ENCODE results near the gene SLX4IP. TPM values are rescaled to one million over a fixed set of nuclear protein-coding genes. Genes with fewer than 3 reads are reported as not detected.

Gene SLX4IP
- total and polyA plus RNA-seq, 5 experiments from 2014 or later, result 1.5 to 6.3 (median 2.5) TPM

DNA sequence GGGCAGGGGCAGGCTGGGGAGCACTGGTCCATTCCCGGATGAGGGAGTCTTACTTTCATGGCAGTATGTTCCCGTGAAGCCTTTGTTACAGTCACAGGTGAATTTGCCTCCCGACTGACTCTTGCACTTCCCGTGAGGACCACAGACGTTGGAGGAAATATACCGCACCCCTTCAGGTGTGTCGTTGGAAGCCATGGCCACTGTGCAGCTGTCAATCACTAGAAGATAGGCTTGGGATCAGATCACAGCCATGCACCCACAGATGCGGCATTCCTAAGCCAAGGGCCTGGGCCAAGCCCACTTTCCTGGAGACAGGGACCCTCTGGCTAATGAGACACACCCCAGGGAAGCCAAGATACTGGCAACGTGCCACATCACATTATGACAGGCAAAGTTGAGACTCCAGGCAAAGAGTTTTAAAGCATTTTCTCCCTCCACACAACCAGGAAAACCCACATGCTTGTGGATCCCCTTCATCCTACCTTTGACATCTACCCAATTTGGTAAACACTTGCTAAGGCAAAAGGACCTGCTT is 211.8 kb downstream of the SLX4IP start:
- H3K4me1 Mint-ChIP-seq, result peaks cover 0 to 2% (median 0%) of the 10 kb centered on the region in 4 donors
- no peaks in the 10 kb centered on the region for H3K36me3 Mint-ChIP-seq
- no peaks in the 10 kb centered on the region for H3K9me3 Mint-ChIP-seq

DNA sequence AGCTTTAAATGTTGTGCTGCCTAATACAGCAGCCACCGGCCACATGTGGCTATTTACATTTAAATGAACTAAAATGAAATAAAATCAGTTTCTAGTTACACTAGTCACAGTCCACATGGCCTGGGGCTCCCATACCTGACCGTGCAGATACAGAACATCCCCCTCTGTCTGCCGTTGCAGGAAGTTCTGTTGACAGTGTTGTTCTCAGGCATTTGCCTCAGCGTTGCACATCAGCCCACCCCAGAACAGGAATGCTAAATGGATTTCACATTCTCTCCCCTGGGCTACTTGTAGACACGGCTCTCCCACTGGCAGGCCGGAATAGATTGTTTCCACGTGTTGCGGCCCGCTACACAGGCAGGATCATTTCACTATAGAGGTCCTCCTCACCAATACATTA is 212.4 kb downstream of the SLX4IP start:
- no peak for ATAC-seq
- Mint-ChIP-seq H3K4me3 (no peak overlapping the region), H3K27ac (no peak overlapping the region), H3K9me3 (no peaks in the 10 kb centered on the region), H3K36me3 (no peaks in the 10 kb centered on the region), H3K27me3 (peaks cover 2 to 29% (median 4%) of the 10 kb centered on the region in 5 donors), H3K4me1 (peaks cover 0 to 2% (median 0%) of the 10 kb centered on the region in 4 donors)
- DNase-seq, result no peak
- POLR2A ChIA-PET, result no interaction called here

More for the DNA sequence above, 211.8 kb downstream of the SLX4IP start:
- H3K27ac Mint-ChIP-seq, result no peak overlapping the region
- no peak for ATAC-seq
- POLR2A ChIA-PET, result no interaction called here
- DNase-seq, result no peak
- H3K27me3 Mint-ChIP-seq, result peaks cover 2 to 29% (median 4%) of the 10 kb centered on the region in 5 donors
- H3K4me3 Mint-ChIP-seq, result no peak overlapping the region

DNA sequence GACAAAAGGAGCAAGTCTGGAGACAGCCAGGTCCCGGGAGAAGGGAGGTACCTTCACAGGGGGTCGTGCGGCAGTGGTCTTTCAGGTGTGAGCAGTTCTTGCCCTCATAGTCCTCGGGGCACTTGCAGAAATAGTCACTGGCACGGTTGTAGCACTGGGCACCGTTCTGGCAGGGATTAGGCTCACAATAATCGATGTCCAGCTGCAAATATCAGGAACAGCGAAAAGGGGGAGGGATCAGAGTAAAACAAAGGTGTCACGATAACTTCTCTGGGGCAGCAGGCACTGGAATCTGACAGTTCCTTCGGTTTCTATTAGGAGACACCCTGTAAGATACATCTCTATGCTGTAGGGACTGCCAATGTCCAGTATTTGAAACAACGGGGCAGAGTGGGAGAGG is 212.8 kb downstream of the SLX4IP start:
- Mint-ChIP-seq H3K27me3 (peaks cover 2 to 29% (median 4%) of the 10 kb centered on the region in 5 donors), H3K4me3 (no peak overlapping the region), H3K36me3 (no peaks in the 10 kb centered on the region), H3K4me1 (peaks cover 0 to 2% (median 0%) of the 10 kb centered on the region in 4 donors), H3K9me3 (no peaks in the 10 kb centered on the region), H3K27ac (no peak overlapping the region)
- ATAC-seq (no peak), DNase-seq (no peak)
- POLR2A ChIA-PET, result no interaction called here

DNA sequence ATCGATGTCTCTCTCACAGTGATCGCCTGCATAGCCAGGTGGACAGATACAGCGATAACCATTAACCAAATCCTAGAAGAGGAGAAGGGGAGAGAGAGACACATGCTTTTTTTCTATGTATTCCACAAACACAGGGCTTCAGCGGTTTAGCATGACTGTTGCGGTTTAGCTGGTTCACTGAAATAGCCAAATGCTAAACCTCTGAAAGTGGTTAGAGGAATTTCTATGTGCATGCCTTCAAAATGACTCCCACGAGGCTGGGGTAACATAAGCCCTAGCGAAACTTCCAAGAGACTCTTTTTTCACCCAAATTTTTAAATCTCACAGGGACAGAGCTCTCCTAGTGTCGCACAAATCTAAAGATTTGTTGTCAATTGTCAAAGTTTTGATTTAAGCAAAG is 213.5 kb downstream of the SLX4IP start:
- Mint-ChIP-seq H3K4me1 (no peaks in the 10 kb centered on the region), H3K4me3 (no peak overlapping the region), H3K9me3 (no peaks in the 10 kb centered on the region), H3K36me3 (no peaks in the 10 kb centered on the region), H3K27ac (no peak overlapping the region), H3K27me3 (peaks cover 2 to 29% (median 4%) of the 10 kb centered on the region in 5 donors)
- no peak for DNase-seq
- POLR2A ChIA-PET, result no interaction called here
- no peak for ATAC-seq

DNA sequence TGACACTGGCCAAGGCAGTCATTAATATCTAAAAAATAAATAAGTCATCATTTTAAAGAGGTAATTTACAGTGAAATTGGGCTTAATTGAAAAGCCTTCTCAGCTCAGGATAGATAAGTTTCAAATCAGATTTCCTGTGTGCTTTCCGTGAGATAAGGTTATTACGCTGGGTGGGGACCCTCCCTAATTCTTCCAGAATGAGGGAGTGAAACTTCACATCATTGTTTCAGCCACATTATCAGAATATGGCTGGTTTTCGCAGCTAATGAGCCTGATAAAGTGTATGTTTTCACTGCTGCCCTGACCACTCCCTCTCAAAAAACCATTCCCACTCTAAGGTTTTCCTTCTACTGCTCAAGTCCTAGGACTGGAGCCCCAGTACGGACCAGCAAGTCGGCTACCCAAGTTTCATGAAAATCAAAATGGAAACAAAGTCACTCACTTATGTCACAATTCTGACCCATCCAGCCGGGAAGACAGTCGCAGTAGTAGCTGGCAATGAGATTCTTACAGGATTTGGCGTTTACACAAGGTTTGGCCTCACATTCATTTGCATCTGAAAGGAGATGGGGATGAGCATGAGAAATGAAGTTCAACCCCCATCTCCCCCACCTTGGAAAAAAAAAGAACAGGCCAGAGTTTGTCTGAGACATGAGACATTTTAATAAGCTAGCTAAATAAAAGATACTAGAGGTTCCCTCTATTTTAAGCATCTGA is 214.1 kb downstream of the SLX4IP start:
- DNase-seq, result no peak
- H3K27me3 Mint-ChIP-seq, result peaks cover 4 to 31% (median 7%) of the 10 kb centered on the region in 5 donors
- H3K9me3 Mint-ChIP-seq, result no peaks in the 10 kb centered on the region
- H3K27ac Mint-ChIP-seq, result no peak overlapping the region
- no peak for ATAC-seq
- POLR2A ChIA-PET, result no interaction called here
- no peaks in the 10 kb centered on the region for H3K36me3 Mint-ChIP-seq
- no peaks in the 10 kb centered on the region for H3K4me1 Mint-ChIP-seq
- H3K4me3 Mint-ChIP-seq, result no peak overlapping the region

DNA sequence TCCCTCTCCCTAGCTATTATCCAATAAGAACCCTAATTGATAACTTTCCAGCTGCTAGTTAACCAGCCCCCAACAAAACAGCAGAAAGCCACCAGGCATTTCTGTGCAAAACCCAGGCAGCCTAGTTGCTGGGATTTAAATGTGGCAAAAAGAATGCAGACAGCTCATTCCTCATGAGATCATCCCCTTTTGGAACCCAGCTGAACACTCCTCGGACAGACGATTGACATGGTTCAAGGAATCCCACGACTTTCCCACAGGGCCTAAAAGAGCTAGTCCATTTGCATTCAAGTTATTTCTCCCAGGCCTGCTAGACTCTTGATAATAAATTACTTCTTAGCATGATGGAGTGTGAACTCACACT is 214.7 kb downstream of the SLX4IP start:
- no peaks in the 10 kb centered on the region for H3K9me3 Mint-ChIP-seq
- no peaks in the 10 kb centered on the region for H3K4me1 Mint-ChIP-seq
- no peak for ATAC-seq
- no peak overlapping the region for H3K4me3 Mint-ChIP-seq
- H3K36me3 Mint-ChIP-seq, result no peaks in the 10 kb centered on the region
- no peak for DNase-seq
- peaks cover 6 to 37% (median 11%) of the 10 kb centered on the region in 5 donors for H3K27me3 Mint-ChIP-seq
- H3K27ac Mint-ChIP-seq, result no peak overlapping the region
- POLR2A ChIA-PET, result no interaction called here

DNA sequence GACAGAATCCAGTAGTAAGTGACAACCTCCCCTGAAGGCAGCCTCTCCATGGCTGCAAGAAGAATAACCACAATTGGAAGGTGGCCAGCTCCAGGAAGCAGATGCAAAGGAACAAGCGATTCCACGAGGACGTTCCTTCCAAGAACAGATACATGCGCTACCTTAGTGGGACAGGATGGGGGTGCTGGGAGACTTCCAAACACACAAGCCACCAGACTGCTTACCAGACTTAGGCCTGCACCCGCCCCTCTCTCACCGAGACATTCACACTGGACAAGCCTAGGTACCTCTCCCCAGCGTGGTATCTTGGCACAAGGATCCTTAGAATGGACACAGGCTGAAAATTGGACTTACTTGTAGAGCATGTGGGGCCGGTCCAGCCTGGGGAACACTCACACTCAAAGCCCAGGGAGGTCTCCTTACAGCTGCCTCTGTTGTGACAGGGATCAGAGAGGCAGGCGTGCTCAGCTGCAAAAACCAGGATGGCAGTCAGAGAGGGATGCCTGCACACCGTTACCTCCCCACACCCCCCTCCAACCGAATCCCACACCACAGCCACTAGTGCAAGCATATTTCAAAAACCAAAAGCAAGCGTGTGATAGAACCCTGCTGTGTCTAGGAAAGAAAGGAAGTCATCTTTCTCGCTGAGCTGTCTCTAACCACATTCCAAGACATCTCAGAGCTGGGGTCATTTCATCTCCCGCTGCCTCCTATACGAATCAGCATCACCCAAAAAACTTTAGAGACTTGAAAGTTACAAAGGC is 216.3 kb downstream of the SLX4IP start:
- DNase-seq (no peak), ATAC-seq (no peak)
- Mint-ChIP-seq H3K9me3 (no peaks in the 10 kb centered on the region), H3K27ac (no peak overlapping the region), H3K36me3 (no peaks in the 10 kb centered on the region), H3K4me1 (no peaks in the 10 kb centered on the region), H3K27me3 (peaks cover 6 to 52% (median 20%) of the 10 kb centered on the region in 5 donors), H3K4me3 (no peak overlapping the region)
- POLR2A ChIA-PET, result no interaction called here

DNA sequence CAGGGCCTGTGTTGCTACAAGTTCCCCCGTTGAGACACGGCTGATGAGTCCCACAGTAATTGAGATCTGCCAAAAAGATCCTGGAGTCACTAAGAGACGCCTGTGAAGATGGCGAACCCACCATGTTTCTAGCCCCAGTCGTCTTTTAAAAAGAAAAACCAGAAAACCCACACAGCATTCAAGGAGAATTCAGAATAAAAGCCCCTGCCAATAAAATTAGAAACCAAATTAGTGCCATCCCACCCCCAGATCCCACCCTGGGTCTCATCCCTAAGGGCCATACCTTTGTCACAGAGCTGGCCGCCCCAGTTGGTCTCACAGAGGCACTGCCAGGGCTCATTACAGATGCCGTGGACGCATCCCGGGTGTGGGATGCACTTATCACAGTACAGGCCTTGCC is 217.1 kb downstream of the SLX4IP start:
- no peak for ATAC-seq
- Mint-ChIP-seq H3K36me3 (no peaks in the 10 kb centered on the region), H3K27me3 (peaks cover 6 to 52% (median 20%) of the 10 kb centered on the region in 5 donors), H3K4me1 (no peaks in the 10 kb centered on the region), H3K4me3 (no peak overlapping the region), H3K27ac (no peak overlapping the region), H3K9me3 (no peaks in the 10 kb centered on the region)
- POLR2A ChIA-PET, result no interaction called here
- DNase-seq, result no peak

DNA sequence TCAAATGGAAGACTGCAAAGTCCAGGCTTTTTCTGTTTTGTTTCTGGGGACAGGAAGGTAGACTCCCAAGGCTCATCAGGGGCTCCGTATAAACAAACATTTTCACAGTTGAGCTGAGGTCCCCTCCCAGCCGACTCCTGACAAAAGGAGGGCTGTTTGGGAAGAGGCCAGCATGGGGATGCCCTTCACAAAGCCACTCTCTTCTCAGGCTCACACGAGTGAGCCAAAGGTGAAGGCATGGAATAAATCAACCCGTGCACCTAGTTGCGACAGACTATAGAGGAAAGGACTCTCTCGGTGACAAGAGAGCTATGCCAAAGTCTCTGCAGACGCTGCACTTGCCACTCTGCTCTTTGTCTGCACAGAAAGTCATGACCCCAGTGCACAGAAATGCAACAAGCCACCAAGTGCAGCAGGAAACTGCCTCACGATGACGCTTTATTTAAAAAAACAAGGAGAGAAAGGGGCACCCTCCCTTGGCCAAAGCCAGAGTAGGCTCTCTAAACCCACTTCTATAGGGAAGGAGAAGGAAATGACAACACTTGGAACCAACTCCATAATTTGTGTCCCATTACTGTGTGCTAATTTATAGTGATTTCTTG is 217.7 kb downstream of the SLX4IP start:
- H3K27me3 Mint-ChIP-seq, result peaks cover 8 to 53% (median 18%) of the 10 kb centered on the region in 5 donors
- H3K27ac Mint-ChIP-seq, result peak overlapping the region in 1 of 10 donors; percentile 49
- no peak for DNase-seq
- POLR2A ChIA-PET, result no interaction called here
- no peak overlapping the region for H3K4me3 Mint-ChIP-seq
- ATAC-seq, result no peak
- H3K9me3 Mint-ChIP-seq, result no peaks in the 10 kb centered on the region
- H3K4me1 Mint-ChIP-seq, result no peaks in the 10 kb centered on the region
- H3K36me3 Mint-ChIP-seq, result no peaks in the 10 kb centered on the region

DNA sequence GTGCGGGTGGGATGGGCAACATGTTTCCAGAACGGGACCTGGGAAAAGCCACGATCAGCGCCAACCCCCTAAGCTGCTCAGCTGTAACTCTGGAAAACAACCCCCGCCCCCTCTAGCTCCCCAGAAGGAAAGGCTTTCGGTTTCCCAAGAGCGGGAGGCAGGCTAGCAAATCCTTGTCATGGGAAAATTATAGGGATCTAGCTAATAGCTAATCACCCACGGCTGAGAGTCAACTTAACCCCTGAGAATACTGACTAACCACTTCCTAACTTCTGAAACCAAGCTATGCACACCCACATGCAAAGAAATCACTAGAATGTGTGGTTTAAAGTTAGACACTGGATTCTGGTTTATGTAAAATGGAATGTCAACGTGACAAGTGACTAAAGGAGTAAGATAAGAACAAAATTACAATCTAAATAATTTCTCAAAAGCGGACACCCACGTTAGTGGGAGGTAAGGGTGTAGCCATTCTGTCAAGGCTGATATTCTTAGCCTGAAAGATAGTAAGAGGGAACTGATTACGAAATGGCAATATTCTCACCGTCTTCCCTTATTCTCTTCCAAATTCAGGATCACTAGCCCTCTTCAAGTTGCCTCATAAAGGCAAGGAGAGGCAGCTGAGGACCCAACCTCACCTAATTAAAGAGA is 218.6 kb downstream of the SLX4IP start:
- Mint-ChIP-seq H3K4me1 (no peaks in the 10 kb centered on the region), H3K4me3 (no peak overlapping the region), H3K9me3 (no peaks in the 10 kb centered on the region), H3K27ac (no peak overlapping the region), H3K36me3 (no peaks in the 10 kb centered on the region), H3K27me3 (peaks cover 8 to 54% (median 18%) of the 10 kb centered on the region in 5 donors)
- POLR2A ChIA-PET, result no interaction called here
- ATAC-seq (no peak), DNase-seq (no peak)

DNA sequence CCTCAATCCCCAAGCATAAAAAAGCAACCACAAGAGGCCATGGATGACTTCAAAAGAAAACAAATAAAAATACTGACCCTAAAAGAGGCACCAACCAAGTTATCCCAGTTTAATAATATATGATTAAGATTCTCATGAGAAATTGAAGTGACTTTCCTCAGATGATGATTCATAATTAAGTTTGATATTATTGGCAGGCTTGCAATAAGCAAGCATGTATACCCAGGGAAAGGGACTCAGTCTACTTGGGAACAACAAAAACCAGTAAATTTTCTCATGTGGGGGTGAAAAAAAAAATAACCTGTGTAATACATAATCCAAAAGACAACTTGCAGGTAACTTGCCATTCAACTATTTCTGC is 219.1 kb downstream of the SLX4IP start:
- Mint-ChIP-seq H3K27me3 (peaks cover 8 to 54% (median 18%) of the 10 kb centered on the region in 5 donors), H3K4me1 (no peaks in the 10 kb centered on the region), H3K36me3 (no peaks in the 10 kb centered on the region), H3K9me3 (no peaks in the 10 kb centered on the region), H3K27ac (no peak overlapping the region), H3K4me3 (no peak overlapping the region)
- POLR2A ChIA-PET, result no interaction called here
- ATAC-seq, result no peak
- DNase-seq, result no peak

DNA sequence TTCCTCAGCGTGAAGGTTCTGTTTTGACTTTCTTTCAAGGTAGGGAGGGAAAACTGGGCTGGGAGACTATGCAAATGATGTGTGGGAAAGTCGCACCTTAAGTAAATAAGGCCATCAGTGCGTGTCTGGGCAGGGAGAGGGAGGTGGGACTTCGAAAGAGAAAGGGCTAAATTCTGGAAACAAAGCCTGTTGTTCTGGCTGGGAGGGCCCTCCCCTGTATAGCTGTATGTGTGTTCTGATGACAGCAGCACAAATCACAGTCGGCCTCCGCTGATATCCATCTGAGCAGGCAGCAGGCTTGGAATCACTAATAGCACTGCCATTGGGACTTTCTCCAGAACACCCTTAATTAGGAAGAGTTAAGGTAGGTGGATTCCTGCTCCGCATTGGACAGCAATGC is 219.5 kb downstream of the SLX4IP start:
- no peaks in the 10 kb centered on the region for H3K4me1 Mint-ChIP-seq
- H3K9me3 Mint-ChIP-seq, result no peaks in the 10 kb centered on the region
- DNase-seq, result no peak
- H3K4me3 Mint-ChIP-seq, result no peak overlapping the region
- peaks cover 9 to 50% (median 18%) of the 10 kb centered on the region in 5 donors for H3K27me3 Mint-ChIP-seq
- POLR2A ChIA-PET, result no interaction called here
- H3K36me3 Mint-ChIP-seq, result no peaks in the 10 kb centered on the region
- ATAC-seq, result no peak
- no peak overlapping the region for H3K27ac Mint-ChIP-seq
